Measurements from ENCODE around the gene TIMM13.
A peak's percentile ranks its signal among the peaks of the same experiment; 100 is the strongest.
"Not testable (repeated sequence)": the region's sequence is repeated elsewhere in the genome, so short reads cannot be mapped to it uniquely, and the experiment has no call there.

The TIMM13 gene

DNA sequence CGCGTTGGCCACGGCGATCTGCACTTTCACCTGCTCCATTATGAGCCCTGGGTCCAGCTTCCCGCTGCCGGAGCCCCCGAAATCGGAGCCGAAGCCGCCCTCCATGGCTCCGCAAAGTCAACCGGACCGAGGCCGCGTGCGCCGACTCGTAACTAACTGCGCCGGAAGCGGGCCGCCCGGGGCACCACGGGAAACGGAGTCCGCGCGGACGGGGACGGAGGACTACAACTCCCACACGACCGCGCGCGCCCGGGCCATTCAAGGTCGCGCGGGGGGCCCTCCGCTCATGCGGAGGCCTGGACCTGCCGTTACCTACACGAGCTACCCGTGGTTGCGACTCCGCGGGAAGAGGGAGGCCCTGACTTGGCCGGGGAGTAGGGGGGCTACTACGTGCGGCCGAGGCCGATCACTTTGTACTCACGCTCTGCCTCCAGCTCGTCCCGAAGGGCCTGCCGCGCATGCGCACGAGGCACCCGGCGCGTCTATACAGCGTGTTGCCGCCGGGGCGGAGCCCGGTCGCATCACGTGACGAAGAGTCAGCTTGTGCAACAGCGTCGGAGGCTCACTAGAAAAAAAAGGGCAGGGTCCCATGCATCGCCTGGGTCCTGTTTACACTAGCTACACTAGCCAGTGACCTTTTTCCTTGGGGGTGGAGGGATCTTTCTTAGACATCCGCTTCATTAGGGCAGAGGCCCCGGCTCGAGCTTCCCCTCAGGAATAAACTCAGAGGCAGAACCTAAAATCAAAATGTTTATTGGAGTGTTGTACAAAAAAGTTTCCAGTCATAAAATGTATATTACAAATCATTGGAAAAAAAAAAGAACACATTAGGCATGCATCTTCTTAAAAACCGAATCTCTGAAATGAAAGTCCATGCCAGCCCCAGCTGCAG is at the start of gene TIMM13:
TIMM13 (minus strand) TSS at position 158 of the 892 bp plus-strand sequence; CDS start at position 105, 53 bp downstream.
- peak; percentile 95 for DNase-seq (ENCODE audit: low spot score)

DNA sequence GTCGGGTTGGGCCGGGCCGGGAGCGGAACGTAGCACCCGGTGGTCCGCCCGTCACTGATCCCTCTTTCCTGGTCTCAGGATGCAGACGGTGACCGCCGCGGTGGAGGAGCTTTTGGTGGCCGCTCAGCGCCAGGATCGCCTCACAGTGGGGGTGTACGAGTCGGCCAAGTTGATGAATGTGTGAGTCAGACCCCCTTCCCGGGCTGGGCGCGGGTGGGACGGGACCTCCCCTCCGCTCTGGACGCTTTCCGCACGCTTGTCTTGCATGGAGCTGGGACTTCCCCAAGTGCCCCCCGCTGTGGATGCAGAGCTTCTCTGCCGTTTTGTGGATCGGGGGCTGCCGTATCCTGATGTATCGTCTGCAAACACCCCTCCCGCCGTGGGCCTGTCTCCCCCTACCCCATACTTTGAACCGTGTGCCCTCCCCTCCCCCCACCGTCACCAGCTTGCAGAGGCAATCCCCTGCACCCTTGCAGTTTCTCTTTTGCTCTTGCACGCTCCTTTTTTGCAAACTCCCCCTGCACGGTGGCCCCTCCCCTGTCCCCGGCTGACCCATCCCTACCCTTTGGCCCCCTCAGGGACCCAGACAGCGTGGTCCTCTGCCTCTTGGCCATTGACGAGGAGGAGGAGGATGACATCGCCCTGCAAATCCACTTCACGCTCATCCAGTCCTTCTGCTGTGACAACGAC is 49.2 kb upstream of the TIMM13 start:
- peak; percentile 81 for DNase-seq (ENCODE audit: low spot score)

DNA sequence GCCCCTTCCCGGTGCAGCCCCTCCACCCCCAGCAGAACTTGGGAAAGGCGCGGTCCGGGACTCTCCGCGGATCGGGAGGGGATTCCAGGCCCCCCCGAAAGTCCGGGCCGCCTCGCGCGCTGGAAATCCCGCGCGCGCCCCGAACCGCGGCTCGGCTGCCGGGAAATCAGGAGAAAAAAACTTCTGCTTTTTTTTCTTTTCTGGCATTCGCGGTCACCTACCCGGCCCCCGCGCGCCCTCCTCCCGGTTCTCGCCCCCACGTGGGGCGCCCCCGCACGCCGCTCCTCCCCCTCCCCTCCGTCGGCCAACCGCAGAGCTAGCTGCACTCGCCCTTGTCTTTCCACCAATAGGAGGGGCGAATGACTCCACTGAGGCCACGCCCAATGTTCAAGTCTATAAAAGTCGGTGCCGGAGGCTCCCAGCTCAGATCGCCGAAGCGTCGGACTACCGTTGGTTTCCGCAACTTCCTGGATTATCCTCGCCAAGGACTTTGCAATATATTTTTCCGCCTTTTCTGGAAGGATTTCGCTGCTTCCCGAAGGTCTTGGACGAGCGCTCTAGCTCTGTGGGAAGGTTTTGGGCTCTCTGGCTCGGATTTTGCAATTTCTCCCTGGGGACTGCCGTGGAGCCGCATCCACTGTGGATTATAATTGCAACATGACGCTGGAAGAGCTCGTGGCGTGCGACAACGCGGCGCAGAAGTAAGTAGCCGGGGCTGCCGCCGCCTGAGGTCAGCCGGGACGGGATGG is 48.5 kb upstream of the TIMM13 start, which contains the start of gene GADD45B:
GADD45B (plus strand) TSS at position 426 of the 749 bp plus-strand sequence; CDS start at position 658, 232 bp downstream.
- DNase-seq (ENCODE audit: low spot score) = peak; percentile 98

DNA sequence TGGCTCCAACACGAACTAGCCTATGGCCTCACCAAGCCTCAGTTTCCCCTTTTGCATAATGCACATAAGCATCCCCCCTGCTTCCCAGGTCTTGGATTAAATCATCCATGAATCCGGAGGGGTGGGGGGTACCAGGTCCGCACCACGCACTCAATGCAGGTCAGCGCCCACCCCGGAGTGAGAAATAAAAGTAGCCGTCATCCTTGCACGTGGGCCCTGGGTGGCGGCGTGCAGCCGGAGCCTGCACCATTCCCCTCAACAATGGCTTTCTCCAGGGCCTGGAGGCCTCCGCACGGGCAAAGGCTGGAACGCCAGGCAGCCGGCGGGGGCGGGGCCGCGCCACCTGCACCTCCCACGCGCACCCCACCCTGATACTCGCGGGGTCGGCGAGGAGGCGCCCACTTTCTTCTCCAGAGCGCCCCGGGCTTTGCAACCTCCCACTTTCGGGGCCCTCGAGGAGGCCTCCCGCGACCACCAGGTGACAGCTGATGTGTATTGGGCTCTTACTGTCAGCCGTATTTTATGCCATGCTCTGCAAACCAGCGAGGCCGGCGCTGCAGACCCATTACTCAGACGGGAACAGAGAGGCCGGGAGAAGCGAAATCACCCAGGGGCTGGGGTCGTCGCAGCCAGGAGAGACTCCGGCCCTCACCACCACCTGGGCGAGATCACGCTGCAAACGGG is 47.8 kb upstream of the TIMM13 start:
- peak; percentile 75 for DNase-seq (ENCODE audit: low spot score)

DNA sequence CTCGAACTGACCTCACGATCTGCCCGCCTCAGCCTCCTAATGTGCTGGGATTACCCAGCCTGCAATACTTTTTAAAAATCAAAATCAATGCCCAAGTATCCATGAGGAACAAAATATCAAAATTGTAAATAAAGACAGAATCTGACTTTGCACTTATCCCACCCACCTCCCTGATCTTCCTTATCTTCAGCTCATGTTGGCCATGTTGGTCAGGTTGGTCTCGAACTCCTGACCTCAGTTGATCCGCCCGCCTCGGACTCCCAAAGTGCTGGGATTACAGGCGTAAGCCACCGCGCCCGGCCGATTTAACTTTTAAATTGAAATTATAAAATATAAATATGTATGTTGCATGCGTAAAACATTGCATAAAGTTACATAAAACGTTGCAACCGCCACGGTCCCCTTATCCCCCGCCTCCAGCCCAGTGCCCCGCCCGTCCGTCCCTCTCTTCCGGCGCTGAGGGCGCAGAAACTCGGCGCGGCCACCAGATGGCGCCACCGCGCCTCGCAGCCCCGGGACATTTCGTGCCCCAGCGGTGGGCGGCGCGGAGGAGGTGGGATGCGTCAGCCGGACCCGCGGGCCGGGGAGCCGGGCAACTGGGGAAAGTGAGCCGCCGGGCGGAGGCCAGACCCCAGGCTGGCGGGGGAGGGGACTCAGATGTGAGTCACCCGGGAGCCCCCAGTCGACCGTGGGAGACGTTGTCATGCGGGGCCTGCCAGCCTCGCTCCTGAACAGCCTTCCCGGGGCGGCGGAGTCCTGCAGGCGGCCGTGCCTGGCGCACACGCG is 47.0 kb upstream of the TIMM13 start:
- DNase-seq (ENCODE audit: low spot score) = peak; percentile 91

DNA sequence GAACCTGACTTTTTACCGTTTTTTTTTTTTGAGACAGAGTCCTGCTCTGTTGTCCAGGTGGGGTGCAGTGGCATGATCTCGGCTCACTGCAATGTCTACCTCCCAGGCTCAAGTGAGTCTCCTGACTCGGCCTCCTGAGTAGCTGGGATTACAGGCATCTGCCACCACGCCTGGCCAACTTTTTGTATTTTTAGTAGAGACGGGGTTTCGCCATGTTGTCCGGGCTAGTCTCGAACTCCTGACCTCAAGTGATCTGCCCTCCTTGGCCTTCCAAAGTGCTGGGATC is 42.5 kb upstream of the TIMM13 start:
- DNase-seq (ENCODE audit: low spot score) = peak; percentile 38

DNA sequence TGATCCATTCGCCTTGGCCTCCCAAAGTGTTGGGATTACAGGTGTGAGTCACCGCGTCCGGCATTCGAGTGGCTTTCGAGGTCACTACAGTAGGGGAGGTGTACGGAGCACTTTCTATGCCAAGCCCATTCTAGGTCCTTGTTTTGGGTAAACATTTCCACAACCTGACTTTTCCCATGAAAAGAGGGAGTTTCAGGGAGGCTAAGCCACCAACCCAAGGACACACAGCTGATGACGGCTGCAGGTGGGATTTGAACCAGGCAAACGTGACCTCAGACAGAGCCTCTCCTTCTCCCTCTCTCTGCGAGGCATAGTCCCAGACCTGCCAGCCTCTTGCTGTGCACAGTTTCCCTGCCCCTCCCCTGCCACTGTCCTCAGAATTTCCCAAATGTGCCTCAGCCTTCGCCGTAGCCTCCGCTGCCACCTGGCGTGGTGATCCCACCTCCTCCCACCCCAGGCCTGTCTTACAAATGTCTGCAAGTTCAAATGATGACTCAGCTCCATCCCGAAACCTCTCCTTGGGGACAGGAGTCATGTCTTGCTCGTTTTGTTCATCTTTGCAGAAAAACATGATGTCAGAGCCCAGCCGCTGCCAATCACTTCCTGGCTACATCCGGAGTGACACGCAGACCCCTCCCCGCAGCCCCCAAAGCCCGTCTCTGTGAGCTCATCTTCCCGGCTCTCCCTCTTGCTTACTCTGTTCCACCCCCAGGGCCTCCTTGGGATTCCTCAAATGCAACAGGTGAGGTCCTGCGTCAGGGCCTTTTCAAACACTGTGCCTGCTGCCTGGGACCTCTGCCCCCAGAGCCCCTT is 41.9 kb upstream of the TIMM13 start:
- DNase-seq (ENCODE audit: low spot score) = peak; percentile 86

DNA sequence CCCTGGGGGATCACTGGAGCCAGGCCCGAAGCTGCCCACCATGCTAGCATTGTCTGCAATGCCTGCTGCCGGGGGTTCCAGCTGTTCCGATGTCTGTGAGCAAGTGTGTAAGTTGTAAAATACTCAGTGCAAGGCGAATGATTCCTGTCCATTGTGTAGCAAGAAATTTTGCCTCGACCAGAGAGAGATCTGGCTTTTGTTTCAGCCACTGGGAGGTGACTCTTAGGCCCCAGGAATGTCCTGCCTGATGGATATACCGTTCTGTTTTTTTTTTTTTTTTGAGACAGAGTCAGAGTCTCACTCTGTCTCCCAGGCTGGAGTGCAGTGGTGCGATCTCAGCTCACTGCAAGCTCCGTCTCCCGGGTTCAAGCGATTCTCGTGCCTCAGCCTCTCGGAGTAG is 41.2 kb upstream of the TIMM13 start:
- no peak for DNase-seq (ENCODE audit: low spot score)

DNA sequence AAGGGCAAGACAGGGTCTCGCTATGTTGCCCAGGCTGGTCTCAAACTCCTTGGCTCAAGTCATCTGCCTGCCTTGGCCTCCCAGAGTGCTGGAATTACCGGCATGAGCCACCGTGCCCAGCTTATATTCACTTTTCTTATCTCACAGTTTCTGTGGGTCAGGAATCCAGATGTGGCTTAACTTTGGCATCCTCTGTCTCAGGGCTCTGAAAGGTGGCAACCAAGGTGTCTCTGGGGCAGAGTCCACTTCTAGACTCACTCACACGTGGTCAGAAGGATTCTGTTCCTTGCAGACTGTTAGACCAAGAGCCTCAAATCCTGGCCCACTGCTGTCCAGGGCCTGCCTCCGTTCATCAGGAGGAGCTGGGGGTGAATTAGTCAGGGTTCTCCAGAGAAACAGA is 37.0 kb upstream of the TIMM13 start:
- DNase-seq (ENCODE audit: low spot score) = no peak

DNA sequence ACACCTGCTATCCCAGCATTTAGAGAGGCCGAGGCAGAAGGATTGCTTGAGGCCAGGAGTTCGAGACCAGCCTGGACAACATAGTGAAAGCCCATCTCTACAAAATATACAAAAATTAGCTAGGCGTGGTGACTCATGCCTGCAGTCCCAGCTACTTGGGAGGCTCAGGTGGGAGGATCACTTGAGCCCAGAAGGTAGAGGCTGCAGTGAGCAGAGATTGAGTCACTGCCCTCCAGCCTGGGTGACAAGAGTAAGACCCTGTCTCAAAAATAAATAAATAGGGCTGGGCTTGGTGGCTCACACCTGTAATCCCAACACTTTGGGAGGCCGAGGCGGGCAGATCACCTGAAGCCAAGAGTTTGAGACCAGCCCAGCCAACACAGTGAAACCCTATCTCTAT is 36.3 kb upstream of the TIMM13 start:
- not testable (repeated sequence) for DNase-seq (ENCODE audit: low spot score)

DNA sequence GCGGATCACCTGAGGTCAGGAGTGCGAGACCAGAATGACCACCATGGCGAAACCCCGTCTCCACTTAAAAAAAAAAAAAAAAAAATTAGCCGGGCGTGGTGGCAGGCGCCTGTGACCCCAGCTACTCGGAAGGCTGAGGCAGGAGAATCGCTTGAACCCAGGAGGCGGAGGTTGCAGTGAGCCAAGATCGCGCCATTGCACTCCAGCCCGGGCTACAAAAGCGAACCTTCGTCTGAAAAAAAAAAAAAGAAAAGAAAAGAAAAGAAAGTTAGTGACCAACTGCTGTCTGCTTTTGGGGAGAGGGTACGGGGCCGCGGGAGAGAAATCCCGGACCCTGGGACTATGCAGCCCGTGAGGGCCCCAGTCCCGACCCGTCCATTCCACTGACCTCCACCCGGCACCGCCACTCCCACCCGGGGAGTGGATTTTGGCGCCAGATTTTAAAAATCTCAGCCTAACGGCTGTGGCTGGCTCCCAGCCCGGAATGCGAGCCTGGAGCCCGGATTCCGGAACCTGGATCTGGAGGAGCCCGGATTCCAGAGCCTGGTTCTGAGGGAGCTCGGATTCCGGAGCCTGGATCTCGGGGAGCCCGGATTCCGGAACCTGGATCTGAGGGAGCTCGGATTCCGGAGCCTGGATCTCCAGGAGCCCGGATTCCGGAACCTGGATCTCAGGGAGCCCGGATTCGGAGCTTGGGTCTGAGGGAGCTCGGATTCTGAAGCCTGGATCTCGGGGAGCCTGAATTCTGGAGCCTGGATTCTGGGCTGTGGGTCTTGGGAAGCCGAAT is 35.4 kb upstream of the TIMM13 start:
- DNase-seq (ENCODE audit: low spot score) = peak; percentile 91

DNA sequence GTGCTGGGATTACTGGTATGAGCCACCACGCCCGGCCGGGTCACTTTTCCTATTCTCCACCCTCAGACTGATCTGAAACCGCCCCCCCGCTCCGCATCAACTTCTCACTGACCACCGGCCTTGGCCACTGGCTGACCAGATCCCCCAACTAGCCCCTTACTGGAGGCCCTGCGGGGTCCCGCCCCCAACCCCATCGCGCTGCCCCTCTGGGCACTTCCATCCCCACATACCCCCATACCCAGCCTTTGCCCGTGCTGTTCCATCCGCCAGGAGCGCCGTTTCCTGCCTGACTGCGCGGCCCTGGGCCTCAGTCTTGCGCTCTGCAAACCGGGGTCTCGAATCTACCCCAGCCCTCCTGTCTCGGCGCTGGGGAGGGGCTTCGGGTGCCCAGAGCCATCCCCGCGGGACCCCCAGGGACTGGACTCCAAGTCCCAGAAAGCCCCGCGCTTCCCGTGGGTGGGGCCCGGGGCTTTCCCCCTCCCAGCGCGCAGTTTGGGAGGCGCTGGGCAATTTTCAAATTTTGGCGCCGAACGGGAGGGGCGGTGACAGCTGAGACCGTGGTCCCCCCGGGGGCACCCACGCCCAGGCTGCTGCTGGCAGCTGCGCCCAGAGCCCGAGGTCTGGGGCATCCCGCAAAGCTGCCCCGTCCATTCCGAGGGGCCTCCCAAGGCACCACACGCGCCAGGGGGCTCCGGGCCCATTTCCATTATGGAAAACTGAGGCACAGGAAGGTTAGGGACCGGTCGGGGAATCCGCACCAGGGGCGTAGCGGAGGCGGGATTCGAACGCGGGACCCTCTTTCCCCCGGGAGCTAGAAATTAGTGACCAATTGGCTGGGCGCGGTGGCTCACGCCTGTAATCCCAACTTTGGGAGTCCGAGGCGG is 34.6 kb upstream of the TIMM13 start:
- peak; percentile 74 for DNase-seq (ENCODE audit: low spot score)

DNA sequence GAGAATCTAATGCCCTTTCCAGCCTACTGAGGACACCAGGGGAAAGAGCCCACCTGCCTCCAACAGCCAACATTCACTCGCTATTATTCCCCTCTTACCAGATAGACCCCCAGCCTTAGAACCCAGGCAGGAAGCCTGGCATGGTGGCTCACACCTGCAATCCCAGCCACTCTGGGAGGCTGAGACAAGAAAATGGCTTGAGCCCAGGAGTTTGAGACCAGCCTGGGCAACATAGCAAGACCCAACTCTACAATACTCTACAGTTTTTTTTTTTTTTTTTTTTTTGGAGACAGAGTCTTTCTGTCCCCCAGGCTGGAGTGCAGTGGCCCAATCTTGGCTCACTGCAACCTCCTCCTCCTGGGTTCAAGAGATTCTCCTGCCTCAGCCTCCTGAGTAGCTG is 32.9 kb upstream of the TIMM13 start:
- DNase-seq (ENCODE audit: low spot score) = no peak

DNA sequence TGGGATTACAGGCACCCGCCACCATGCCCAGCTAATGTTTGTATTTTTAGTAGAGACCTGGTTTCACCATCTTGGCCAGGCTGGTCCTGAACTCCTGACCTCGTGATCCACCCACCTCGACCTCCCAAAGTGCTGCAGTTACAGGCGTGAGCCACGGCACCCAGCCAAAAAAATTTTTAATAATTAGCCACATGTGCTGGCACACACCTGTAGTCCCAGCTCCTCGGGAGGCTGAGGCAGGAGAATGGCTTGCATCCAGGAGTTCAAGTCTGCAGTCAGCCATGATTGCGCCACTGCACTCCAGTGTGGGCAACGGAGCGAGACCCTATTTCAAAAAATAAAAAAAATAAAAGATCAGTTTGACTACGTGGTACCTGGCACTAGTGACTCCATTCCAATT is 31.4 kb upstream of the TIMM13 start:
- DNase-seq (ENCODE audit: low spot score) = peak; percentile 30

DNA sequence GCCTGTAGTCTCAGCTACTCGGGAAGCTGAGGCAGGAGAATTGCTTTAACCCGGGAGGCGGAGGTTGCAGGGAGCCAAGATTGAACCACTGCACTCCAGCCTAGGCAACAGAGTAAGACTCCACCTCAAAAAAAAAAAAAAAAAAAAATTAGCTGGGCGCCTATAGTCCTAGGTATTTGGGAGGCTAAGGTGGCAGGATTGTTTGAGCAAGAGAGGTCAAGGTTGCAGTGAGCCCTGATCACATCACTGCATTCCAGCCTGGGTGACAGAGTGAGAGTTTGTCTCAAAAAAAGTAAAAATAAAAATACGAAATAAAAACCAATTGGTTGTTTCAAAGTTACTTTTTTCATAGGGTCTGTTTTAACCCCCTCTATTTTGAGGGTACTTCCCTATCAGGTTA is 30.7 kb upstream of the TIMM13 start:
- no peak for DNase-seq (ENCODE audit: low spot score)

DNA sequence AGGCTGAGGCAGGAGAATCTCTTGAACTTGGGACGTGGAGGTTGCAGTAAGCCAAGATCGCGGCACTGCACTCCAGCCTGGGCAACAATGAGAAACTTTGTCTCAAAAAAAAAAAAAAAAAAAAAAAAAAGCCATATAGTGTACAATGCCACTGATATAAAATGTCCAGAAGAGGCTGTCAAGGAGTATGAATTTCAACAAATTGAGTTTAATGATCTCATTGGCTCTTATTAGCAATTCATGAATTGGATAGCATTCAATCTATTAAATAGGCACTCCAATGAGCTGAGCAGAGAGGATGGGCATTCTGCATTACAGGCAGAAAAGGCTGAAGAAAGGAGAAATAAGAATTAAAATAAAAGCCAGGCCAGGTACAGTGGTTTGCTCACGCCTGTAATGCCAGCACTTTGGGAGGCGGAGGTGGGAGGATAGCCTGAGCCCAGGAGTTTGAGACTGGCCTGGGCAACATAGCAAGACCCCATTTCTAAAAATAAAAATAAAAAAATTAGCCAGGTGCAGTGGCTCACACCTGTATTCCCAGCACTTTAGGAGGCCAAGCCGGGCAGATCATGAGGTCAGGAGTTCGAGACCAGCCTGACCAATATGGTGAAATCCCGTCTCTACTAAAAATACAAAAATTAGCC is 30.1 kb upstream of the TIMM13 start:
- no peak for DNase-seq (ENCODE audit: low spot score)

DNA sequence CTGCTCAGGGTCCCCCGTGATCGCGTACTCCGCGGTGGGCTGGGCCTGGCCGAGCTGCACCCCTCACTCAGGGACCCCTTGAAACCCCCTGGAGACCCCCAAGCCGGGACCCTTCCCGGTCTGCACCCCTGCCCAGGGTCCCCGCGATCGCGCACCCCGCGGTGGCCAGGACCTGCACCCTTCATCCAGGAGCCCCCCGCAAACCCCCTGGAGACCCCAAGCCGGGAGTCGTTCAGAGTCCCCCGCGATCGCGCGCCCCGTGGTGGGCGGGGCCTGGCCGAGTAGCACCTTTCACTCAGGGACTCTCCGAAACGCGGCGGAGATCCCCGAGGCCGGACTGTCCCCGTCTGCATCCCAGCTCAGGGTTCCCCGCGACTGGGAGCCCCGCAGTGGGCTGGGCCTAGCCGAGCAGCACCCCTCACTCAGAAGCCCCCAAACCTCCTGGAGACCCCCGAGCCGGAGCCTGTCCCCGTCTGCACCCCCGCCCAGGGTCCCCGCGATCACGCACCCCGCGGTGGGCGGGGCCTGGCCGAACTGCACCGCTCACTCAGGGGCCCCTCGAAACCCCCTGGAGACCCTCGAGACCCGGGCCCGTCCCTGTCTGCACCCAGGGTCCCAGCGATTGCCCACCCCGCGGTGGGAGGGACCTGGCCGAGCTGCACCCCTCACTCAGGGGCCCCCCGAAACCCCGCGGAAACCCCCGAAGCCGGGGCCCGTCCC is 28.6 kb upstream of the TIMM13 start:
- no peak for DNase-seq (ENCODE audit: low spot score)
